Uterus (tissue), 4 donors: ENCODE results near the gene CWC27. TPM values are rescaled to one million over a fixed set of nuclear protein-coding genes. Genes with fewer than 3 reads are reported as not detected.

Source experiments
- DNase-seq, 2 donors: peaks; one replicate each; pipeline ENCODE4 v3.0.0-alpha.2; 2019 to 2020
- H3K27ac ChIP-seq, 2 donors: fragments of 200-600 bp; sonication (generic); 1 replicate in 1 of 2; 2 replicates in 1 of 2; pipeline ENCODE4 v1.5.1; 2016 to 2018
- H3K27me3 ChIP-seq, 2 donors: fragments of 200-600 bp; sonication (generic); one replicate each; pipeline ENCODE4 v1.5.1; 2018 to 2019; ENCODE audit warnings: control low read depth in 1 of 2
- H3K36me3 ChIP-seq, 2 donors: fragments of 200-600 bp; sonication (generic); one replicate each; pipeline ENCODE4 v1.5.1; 2019; ENCODE audit warnings: control low read depth in 1 of 2
- H3K4me1 ChIP-seq, 2 donors: fragments of 200-600 bp; sonication (generic); one replicate each; pipeline ENCODE4 v1.5.1; 2018 to 2019; ENCODE audit warnings: control low read depth in 1 of 2
- H3K4me3 ChIP-seq, 2 donors: fragments of 200-600 bp; sonication (generic); 1 replicate in 1 of 2; 2 replicates in 1 of 2; pipeline ENCODE4 v1.5.1; 2018 to 2019; ENCODE audit warnings: mild to moderate bottlenecking in 1 of 2
- H3K9me3 ChIP-seq, 2 donors: fragments of 200-600 bp; sonication (generic); one replicate each; pipeline ENCODE4 v1.5.1; 2019; ENCODE audit warnings: control low read depth in 1 of 2
- CTCF ChIP-seq, 4 experiments: fragments of 200-600 bp in 2 of 4; fragments of 450-650 bp in 2 of 4; sonication (generic) in 2 of 4; IDR thresholded peaks; one replicate each; pipeline ENCODE4 v1.5.1; 2016 to 2019; ENCODE audit warnings: antibody characterized with exemption in 4 of 4, mild to moderate bottlenecking in 2 of 4, moderate library complexity in 1 of 4
- POLR2A ChIP-seq, 2 donors: fragments of 450-650 bp; IDR thresholded peaks; one replicate each; pipeline ENCODE4 v1.6.1; 2016; ENCODE audit warnings: antibody characterized with exemption in 2 of 2, mild to moderate bottlenecking in 1 of 2, moderate library complexity in 1 of 2
- intact Hi-C: fragments of 100-400 bp; cut with DNase I; formaldehyde crosslinking; loops from one replicate; pipeline ENCODE4 v1.15.1; 2023; ENCODE audit warnings: low total_unique reads
- total RNA-seq, 4 donors: library from RNA; depleted of rRNA in 3 of 4; stranded (reverse); fragments of >200 nt in 3 of 4; gene quantifications; one replicate each; pipeline versions ENCODE4 v1.1.0 to v1.2.4, GENCODE V29; 2014 to 2023
- donor health status: DM: yes; HTN: yes; CAD: no.

CWC27 gene
- total RNA-seq, 4 donors from 2014 or later, result 7.6 to 28.2 (median 24.2) TPM

- H3K4me1 ChIP-seq, result no peaks in the 10 kb centered on the region
- H3K9me3 ChIP-seq, result no peaks in the 10 kb centered on the region
- no peak overlapping the region for H3K27ac ChIP-seq
- no peak overlapping the region for H3K4me3 ChIP-seq
- no peaks in the 10 kb centered on the region for H3K36me3 ChIP-seq
- DNase-seq, result no peak
- H3K27me3 ChIP-seq, result no peaks in the 10 kb centered on the region
- TF ChIP-seq POLR2A (IDR thresholded peaks at IDR 0.05) (no peak), CTCF (IDR thresholded peaks at IDR 0.05) (no peak)
- intact Hi-C loops, result no loop called here
Measured at GRCh38 chr5:64874753-64875152, 106.0 kb downstream of the CWC27 start.

GRCh38 chr5:64876203-64876602, 107.5 kb downstream of the CWC27 start:
- Histone ChIP-seq H3K4me3 (no peak overlapping the region), H3K27ac (no peak overlapping the region), H3K36me3 (no peaks in the 10 kb centered on the region), H3K27me3 (no peaks in the 10 kb centered on the region), H3K9me3 (no peaks in the 10 kb centered on the region), H3K4me1 (no peaks in the 10 kb centered on the region)
- TF ChIP-seq CTCF (IDR thresholded peaks at IDR 0.05) (no peak), POLR2A (IDR thresholded peaks at IDR 0.05) (no peak)
- DNase-seq, result no peak
- intact Hi-C loops, result no loop called here

- H3K4me3 ChIP-seq, result no peak overlapping the region
- intact Hi-C loops, result no loop called here
- DNase-seq, result no peak
- H3K36me3 ChIP-seq, result no peaks in the 10 kb centered on the region
- H3K27me3 ChIP-seq, result no peaks in the 10 kb centered on the region
- H3K9me3 ChIP-seq, result no peaks in the 10 kb centered on the region
- H3K27ac ChIP-seq, result no peak overlapping the region
- no peaks in the 10 kb centered on the region for H3K4me1 ChIP-seq
- TF ChIP-seq POLR2A (IDR thresholded peaks at IDR 0.05) (no peak), CTCF (IDR thresholded peaks at IDR 0.05) (no peak)
Measured at GRCh38 chr5:64880821-64881220, 112.1 kb downstream of the CWC27 start.

GRCh38 chr5:64883912-64884311, 115.2 kb downstream of the CWC27 start:
- no peak overlapping the region for H3K27ac ChIP-seq
- H3K4me3 ChIP-seq, result no peak overlapping the region
- no peak for DNase-seq
- no peaks in the 10 kb centered on the region for H3K36me3 ChIP-seq
- intact Hi-C loops, result no loop called here
- no peaks in the 10 kb centered on the region for H3K9me3 ChIP-seq
- no peaks in the 10 kb centered on the region for H3K27me3 ChIP-seq
- no peak for TF ChIP-seq POLR2A (IDR thresholded peaks at IDR 0.05)
- TF ChIP-seq CTCF (IDR thresholded peaks at IDR 0.05), result no peak
- H3K4me1 ChIP-seq, result no peaks in the 10 kb centered on the region

DNA sequence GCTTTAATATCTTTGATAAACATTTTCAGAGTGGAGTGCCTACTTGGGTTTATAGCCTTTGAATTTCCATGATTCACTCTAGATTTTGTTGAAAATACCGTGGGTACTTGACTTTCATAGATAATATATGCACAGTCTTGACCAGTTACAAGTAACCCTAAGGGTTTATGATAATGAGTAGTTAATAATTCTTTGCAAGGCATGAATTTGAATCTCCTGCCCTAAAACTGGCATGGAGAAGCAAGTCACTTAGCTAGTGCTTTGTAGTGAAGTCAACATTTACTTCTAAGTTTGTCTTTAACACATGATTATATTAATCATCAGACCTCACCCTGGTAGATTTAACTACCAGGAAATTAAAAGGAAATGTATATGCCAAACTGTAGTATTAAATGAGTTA, 115.8 kb downstream of the CWC27 start:
- no peak overlapping the region for H3K27ac ChIP-seq
- H3K9me3 ChIP-seq, result no peaks in the 10 kb centered on the region
- TF ChIP-seq CTCF (IDR thresholded peaks at IDR 0.05), result no peak
- no peak for TF ChIP-seq POLR2A (IDR thresholded peaks at IDR 0.05)
- no peaks in the 10 kb centered on the region for H3K36me3 ChIP-seq
- no peak overlapping the region for H3K4me3 ChIP-seq
- intact Hi-C loops, result no loop called here
- DNase-seq, result no peak
- no peaks in the 10 kb centered on the region for H3K27me3 ChIP-seq
- no peaks in the 10 kb centered on the region for H3K4me1 ChIP-seq
